Glomerular visceral epithelial cell (primary cell): ENCODE results near the gene AKAP8L.

Experiments
- DNase-seq: peaks from one replicate; pipeline ENCODE4 v3.0.0-alpha.2; 2016; ENCODE audit errors: extremely low spot score

AKAP8L gene

GRCh38 chr19:15448778-15449619 is 30.2 kb upstream of the AKAP8L start:
- no peak for DNase-seq

GRCh38 chr19:15448044-15448777 is 29.4 kb upstream of the AKAP8L start:
- DNase-seq = no peak

- no peak for DNase-seq
Observed at GRCh38 chr19:15447057-15447456, 28.3 kb upstream of the AKAP8L start.

- no peak for DNase-seq
Observed at GRCh38 chr19:15445807-15446376, 27.1 kb upstream of the AKAP8L start.

- DNase-seq = no peak
Observed at GRCh38 chr19:15445227-15445605, 26.4 kb upstream of the AKAP8L start.

GRCh38 chr19:15444505-15445226 is 25.9 kb upstream of the AKAP8L start:
- DNase-seq = no peak

- no peak for DNase-seq
Observed at GRCh38 chr19:15443838-15444237, 25.1 kb upstream of the AKAP8L start.

- no peak for DNase-seq
Observed at GRCh38 chr19:15443325-15443724, 24.5 kb upstream of the AKAP8L start.

GRCh38 chr19:15442142-15442920 is 23.5 kb upstream of the AKAP8L start:
- DNase-seq = no peak

GRCh38 chr19:15441317-15441716 is 22.5 kb upstream of the AKAP8L start:
- DNase-seq = no peak

GRCh38 chr19:15439821-15440641 is 21.2 kb upstream of the AKAP8L start:
- DNase-seq = no peak

GRCh38 chr19:15439078-15439799 is 20.5 kb upstream of the AKAP8L start:
- DNase-seq = no peak

GRCh38 chr19:15438577-15438976 is 19.8 kb upstream of the AKAP8L start:
- no peak for DNase-seq

GRCh38 chr19:15438124-15438496 is 19.3 kb upstream of the AKAP8L start:
- no peak for DNase-seq

GRCh38 chr19:15437355-15438123 is 18.8 kb upstream of the AKAP8L start:
- no peak for DNase-seq

- no peak for DNase-seq
Observed at GRCh38 chr19:15436826-15437110, 18.0 kb upstream of the AKAP8L start.

GRCh38 chr19:15436012-15436825 is 17.4 kb upstream of the AKAP8L start:
- DNase-seq = no peak

- DNase-seq = no peak
Observed at GRCh38 chr19:15433519-15434069, 14.8 kb upstream of the AKAP8L start.
